ENCODE results near the gene LDLRAD4.

The LDLRAD4 gene

DNA sequence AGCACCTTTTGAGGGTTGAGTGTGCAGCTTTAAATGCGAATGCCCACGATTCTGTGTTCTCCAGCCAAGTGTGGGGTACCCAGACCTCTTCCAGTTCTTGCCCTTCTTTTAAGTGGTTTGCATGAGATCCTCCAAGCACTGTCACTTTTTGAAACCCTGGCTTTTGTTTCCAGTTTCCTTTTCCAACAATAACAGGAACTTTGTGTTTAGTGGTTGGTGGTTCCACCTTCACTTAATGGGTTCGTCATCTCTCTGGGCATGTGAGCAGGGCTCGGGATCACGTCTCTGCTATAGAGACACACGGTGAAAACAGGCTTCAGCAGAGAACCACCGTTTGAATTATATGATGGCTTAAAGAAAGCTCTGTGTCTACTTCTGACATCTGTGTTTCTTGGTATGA is 197.6 kb downstream of the LDLRAD4 start:
- DNase-seq: no peak

DNA sequence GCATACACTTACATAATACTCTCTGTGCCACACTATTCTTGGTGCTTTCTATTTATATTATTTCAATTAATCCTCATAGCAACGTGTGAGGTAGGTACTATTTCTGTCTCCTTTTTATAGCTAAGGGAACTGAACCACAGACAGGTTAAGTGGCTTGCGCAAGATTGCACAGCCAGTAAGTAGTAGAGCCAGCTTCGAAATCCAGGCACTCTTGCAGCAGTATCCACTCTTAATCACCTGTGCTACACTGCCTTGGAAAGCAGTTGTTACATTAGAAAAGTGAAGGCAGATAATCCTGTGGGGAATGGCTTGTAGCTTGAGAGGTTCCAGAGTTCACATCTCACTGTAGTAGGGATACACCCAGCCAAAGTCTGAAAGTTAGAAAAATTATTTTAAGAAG is 198.3 kb downstream of the LDLRAD4 start:
- no peak for DNase-seq

DNA sequence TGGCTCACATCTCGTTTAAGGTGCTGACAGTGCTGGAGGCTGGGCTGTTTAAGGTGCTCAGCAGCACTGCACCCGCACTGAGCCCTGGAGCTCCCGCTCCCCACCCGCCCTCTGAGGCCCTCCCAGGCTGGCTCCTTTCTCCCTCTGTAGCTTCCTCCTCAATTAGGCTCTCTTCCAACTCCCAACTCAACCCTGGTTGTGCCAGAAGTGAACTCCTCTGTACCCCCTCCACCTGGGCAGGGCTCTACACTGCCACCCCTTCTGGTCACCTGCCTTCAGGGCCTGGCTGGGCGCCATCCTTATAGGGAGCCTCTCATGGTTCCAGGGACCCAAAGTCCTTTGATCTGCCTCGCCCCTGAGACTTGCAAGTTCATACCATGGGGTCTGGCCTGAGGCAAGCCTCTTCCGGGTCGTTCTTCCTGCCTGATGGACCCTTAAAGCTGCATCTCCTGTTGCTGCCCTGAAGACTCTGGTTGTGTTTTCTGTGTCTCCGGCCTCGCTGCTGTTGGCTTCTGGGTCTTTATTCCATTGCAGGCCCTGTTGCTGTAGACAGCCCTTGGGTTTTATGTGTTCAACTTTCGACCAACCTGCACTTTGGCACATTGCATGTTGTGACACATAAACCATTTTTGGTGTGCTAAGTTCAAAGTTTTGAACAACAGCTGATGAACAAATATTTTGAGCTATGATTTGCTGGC is 199.6 kb downstream of the LDLRAD4 start:
- no peak for DNase-seq

DNA sequence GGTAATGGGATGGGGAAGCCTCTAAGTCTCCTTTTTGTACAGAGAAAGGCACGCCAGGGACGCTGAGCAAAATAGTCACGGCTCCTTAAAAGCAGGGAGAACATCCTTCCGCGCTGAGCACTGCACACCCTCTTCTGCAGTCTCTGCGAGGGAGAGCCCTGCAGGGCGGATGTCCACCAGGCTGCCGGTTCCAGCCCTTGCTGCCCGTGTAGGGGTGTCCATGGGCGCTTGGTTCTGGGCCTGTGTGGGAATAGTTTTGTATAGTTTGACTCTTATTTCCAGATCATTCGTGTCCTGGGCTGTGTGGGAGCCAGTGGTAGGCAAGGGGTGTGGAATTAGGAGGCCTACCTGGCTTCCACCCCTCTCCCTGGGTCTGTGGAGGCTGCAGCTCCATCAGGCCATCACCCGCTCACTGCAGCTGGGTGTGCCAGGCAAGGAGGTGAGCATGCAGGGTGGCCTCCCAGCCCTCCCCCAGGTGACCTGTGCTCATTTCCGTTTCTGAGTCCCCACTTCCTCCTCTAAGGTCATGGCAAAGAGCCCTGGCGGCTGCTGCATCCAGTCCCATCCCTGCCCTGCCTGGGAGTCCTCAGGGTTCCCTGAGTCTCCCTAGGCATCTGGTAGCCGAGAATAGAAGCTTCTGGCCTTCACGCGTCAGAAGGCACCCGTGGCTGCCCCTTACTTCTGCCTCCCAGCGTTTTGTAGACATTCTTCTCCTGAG is 202.6 kb downstream of the LDLRAD4 start:
- no peak for DNase-seq

DNA sequence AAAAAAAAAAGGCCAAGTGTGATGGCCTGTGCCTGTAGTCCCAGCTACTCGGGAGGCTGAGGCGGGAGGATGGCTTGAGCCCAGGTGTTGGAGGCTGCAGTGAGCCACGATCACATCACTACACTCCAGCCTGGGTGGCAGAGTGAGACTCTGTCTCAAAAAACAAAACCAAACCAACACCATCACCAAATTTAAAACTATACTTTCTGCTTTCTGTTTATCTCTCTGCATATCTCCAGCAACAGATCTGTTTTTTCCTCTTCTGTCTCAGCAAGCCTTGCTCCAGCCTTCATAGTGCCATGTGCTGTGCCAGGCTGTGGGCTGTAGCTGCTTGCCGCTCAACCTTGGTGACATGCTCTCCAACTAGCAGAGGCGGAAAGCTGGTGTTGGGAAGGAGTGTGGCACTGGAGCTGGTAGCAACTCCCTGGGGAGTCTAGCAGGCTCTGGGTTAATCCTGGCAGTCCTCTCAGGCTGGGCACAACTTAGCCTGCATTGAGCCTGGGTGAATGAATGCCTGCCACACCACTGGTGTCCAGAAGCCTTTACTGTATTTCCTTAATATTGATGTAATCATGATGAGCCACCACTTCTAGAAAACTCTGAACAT is 204.1 kb downstream of the LDLRAD4 start:
- DNase-seq: no peak

DNA sequence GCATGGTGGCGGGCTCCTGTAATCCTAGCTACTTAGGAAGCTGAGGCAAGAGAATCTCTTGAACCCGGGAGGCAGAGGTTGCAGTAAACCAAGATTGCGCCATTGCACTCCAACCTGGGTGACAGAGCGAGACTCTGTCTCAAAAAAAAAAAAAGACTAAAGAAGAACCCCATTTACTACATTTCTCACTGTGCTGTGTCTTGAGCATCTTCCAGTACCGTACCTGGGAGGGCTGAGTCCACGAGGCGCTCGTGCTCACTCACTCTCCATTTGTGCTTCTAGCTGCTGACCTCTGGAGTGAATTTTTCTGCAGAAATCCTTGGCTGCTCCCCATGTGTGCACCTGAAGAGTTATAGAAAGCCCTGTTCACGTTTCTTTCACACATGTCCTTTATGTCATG is 204.8 kb downstream of the LDLRAD4 start:
- no peak for DNase-seq

DNA sequence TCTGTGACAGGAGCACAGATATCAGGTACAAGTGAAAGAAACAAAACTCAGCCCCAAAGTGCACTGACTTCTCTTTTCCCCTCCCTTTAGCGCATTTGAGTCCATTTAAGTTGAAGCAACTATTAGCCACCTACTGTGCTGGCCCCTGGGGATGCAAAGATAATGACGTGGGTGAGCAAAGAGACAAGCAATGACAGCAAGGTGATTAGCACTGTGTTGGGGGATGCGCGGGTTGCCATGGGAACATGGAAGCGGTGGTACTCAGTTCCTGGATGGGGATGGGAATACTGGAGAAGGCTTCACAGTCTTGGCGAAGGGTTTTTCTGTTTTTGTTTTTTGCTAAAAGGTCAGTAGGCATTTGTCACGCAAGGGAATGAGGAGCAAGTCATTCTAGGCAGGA is 205.8 kb downstream of the LDLRAD4 start:
- no peak for DNase-seq

DNA sequence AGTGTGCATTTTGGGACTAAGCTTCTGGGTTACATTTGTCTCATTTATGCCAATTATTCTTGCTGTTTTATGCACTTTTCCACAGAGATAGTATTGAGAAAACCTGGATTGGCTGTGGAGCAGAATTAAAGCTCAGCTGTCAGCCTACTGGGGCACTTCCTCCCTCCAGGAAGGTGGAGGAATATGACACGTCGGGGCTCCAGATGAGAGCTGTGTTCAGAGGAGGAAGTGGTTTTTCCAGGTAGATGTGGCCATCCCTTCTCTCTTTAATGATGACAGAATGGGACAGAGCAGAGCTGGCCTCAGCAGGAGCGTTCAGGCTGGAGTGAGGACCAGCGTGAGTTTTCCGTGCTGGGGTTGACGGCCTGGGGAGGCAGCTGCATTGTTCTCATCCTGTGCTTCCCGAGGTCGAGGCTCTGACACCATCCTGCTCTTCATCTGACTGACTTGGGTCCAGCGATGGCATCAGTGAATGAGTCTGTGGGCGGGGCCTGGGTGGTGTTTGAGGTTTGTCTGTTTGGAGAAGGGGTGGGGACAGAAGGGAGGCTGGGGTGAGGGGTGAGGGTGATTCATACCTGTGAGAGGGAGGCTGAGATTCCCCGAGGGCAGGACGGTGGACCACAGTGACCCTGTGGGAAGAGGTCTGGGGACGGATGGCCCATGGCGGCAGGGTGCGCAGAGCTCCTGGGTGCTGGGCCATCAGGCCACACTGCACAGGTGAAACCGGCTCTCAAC is 207.0 kb downstream of the LDLRAD4 start:
- no peak for DNase-seq

DNA sequence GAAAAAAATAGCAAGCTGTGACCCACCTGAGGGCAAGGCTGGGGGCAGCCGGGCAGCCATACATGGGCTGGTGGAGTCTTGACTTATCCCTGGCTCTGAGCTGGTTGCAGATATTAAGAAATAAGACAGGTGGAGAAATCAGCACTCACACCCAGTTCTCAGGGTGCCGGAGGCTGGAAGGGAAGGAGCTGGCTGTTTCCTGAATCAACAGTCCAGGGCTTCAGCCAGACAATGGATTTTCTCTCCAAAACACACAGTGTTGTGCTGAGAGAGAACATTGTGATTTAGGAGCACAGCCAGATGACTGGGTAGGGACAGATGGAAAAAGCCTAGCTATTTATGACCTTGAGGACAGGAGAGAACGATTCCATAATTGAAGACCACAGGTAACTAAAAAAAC is 208.8 kb downstream of the LDLRAD4 start:
- no peak for DNase-seq

DNA sequence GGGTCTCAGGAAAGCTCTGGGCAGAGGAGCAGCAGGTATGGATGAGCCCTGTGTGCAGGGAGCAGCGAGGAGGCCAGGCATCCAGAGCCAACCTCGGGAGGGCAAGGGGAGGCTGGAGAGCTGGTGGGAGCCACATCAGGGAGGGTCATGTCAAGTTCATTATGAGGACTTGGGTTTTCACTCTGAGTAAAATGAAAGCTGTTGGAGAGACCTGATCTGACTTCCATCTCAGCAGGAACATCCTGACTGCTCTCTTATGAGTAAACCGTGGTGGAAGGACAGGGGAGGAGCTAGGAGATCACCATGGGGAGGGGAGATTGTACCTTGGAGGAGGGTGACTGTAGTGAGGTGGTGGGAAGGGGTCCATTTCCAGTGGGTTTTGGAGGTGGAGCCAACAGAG is 209.8 kb downstream of the LDLRAD4 start:
- no peak for DNase-seq

DNA sequence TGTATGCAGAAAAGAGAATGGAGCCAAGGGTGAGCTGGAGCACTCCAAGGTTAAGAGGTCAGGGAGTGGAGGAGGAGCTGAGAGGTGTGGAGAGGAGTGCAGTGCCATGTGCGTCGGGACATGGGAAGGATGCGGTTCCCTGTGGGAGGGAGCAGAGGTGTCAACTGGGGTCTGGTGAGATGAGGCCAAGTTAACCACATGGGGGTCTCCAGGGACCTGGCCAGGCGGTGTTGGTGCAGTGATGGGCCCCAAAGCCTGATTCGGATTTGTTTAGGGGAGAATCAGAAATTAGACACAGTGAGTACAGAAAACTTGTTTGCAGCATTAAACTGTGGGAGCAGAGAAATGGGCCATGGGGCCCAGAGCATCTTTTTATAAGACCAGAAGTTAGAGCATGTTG is 210.5 kb downstream of the LDLRAD4 start:
- no peak for DNase-seq

DNA sequence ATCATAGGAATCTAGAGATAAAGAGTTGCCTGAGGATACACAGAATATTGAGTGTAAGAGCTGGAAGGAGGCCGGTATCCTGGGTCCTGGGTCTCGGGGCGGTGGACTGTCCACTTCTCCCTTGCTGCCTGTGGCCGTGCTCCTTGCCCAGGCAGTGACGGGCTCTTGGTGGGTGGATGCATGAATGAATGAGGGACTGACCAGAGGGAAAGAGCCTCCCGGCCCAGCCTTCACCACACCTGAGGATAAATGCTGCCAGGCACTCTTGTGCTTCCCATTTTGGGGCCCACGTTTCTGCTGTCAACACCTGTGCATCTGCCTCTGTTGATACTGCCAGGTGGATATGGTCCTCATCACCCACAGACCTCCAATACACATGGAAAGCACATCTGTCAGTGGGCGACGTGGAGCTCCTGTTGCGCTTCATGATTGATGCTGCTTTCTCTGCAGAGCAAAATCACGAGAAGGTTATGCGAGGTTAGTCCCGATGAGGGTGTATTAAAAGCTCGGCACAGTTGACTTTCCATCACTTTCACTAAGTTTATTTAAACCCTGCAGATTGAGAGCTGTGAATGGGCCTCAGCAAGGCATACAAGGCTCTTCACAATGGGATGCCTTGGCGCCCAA is 211.4 kb downstream of the LDLRAD4 start:
- DNase-seq: no peak

DNA sequence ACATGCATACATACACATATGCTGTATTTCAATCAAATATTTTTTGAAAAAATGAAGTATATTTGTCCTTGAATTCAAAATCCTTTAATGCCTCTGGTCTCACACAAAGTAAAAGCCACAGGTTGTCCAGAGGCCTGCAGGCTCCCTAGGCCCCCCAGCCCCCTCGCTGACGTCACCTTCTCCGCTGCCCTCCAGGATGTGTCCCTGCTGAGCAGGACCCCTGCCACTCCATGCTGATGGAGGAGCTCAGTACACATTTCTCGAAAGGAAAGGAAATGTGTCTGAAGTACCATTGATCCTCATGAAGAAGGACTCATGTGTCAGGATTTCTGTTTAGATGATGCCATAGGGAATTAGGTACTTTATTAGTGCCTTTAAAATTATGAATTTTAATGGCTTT is 212.1 kb downstream of the LDLRAD4 start:
- no peak for DNase-seq

DNA sequence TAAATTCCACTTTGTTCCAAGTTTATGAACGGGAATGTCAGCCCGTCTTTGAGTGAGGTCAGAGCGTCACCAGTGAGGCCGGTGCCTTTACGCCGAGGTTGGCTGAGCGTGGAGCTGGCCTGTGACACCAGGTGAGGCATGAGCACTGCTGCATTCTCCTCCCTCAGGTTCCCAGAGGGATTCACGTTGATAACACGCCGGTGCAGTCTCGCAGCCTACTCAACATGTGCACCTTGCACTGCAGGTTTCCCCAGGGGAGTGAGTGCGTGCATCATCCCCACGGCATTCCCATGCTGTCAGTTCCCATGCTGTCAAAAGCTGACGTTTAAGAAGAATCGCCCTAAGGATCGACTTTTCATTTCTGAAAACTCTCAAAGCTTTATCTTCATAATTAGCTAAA is 213.3 kb downstream of the LDLRAD4 start:
- DNase-seq: no peak

DNA sequence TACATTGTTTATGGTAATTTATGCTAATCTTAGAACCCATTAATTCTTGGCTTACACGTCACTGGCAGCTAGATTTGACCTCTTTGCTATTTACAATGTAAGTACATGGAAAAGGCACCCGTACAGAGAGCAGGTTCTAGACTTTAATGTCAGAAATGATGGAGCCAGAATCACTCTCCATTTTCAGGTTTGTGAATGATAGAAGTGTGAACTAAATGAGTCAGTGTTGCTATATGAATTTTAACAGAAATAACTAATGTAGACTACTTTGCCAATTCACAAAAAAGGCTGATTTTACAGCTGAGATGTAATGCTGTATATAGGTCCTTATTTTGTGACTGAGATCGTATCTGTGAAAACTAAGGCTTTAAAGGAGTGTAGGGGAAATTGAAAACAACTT is 214.6 kb downstream of the LDLRAD4 start:
- DNase-seq: no peak

DNA sequence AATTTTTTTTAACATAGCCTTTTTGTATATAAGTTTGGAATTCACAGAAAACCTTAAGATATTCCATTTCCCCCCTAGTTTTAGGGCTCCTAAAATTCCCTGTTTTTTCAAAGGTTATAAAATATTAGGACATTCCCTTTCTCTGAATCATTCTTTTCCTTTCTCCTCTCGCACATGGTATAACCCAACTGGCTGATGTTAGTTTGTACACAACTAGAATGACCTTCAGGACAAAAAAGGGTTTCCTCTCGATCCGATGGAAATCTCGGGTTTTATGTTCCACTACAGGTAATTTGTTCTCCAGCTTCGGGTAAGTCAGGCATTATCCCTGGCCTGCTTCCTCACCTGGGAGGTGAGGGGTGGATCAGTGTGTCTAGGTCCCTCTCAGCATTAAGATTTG is 215.1 kb downstream of the LDLRAD4 start:
- DNase-seq: no peak

DNA sequence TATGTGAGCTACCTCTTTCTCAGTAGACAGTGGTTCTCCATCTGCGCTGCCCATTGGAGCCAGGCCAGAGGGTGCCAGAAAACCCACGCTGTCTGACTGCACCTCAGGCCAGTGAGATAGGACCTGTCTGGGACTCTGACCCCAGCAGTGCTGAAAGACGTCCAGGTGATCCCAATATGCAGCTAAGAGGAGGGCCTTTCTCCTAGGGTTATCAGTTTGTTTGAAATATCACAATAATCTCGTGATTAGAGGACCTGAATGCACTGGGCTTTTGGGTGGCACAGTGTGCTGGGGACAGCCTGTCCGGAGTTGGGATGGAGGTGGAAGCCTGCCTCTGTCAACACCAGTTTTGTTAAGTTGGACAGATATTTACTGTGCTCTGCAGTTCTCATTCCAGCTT is 216.3 kb downstream of the LDLRAD4 start:
- no peak for DNase-seq

DNA sequence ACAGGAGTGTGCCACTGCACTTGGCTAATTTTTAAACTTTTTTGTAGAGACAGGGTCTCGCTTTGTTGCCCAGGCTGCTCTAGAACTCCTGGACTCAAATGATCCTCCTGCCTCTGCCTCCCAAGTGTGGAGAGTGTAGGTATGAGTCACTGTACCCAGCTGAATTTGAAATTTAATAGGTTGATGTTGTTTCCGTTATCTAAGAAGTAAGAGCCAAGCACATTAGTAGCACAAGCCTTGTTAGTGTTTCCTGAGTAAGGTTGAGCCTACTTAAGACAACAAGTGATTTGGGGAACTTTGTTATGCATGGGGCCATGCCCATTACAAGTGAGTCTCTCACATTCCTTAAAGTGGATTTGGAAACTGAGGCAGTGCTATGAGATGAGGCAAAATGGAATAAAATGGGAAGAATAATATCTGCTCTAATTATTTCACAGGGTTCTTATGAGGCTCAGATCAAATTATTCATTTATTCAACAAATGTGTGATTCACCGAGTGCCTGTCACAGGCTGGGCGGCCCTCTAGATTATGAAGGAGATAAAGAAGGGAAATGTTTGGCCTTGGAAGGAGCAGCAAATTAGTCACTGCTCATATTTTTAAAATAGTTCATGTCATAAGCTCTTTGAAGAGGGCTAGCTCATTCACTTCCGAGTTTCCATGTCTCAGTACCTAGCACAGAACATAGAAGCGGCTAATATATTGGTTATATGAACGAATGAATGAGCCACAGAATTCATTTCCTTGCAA is 217.2 kb downstream of the LDLRAD4 start:
- peak; percentile 51 for DNase-seq

DNA sequence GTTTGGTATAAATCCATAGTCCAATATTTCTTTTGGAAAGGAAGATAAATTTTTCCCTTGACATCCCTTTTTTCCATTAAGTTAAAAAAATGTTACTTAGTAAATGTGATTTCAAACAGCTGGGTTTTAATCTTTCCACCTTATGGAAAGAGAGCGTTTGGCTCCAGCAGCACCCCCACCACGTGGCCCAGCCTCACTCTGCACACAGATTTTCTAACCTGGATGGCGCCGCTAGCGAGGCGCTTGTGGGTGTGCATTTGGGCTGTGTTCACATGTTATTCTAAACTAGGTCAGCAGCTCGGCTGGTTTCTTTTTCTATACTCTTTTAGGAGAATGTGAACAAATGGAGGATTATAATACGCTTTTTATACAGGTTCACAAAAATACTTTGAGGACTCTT is 218.0 kb downstream of the LDLRAD4 start:
- no peak for DNase-seq

DNA sequence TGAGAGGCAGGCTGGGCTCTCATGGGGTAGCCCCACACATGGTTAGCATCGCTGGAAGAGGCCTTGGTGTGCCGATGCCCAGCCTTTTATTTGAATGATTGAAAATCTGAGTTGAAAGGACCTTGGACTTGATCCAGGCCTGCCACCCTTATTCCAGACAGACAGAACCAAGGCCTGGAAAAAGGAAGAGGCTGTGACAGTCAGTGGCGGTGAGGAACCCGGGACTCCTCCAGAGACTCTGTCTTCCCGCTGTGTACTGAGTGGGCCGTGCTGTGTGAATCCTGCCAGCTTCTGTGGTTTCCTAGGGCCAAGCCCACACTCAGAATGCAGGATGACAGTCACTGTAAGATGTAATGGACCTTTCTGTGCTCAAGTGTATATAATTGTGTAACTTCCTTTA is 218.5 kb downstream of the LDLRAD4 start:
- no peak for DNase-seq

DNA sequence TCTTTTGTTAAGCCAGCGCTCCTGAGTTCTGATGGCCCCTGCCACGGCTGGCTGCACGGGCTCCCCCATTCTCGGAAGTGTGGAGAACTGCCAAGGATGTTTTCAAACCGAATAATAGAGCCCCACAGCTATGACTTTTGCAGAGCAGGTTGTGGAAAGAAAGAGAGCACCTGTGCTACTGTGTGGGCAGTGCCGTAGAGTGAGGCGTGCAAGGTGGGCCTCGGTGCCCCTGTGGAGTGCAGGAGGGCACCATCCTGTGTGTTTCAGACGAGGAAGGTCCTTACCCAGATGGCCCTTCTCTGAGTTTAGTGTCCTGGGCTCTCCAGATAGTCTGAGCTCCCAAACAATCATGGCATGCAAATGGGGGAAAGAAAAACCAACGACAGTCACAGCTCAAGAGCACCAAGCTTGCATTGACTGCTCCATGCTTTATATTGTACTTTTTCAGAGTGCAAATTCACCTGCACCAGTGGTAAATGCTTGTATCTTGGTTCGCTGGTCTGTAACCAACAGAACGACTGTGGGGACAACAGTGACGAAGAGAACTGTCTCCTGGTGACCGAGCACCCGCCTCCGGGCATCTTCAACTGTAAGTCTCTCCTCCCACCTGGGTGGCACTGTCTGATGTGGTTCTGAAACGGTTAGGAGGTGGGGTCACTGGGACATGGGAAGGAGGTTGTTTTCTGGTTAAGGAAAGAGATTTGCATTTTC is 219.4 kb downstream of the LDLRAD4 start:
- DNase-seq: no peak

DNA sequence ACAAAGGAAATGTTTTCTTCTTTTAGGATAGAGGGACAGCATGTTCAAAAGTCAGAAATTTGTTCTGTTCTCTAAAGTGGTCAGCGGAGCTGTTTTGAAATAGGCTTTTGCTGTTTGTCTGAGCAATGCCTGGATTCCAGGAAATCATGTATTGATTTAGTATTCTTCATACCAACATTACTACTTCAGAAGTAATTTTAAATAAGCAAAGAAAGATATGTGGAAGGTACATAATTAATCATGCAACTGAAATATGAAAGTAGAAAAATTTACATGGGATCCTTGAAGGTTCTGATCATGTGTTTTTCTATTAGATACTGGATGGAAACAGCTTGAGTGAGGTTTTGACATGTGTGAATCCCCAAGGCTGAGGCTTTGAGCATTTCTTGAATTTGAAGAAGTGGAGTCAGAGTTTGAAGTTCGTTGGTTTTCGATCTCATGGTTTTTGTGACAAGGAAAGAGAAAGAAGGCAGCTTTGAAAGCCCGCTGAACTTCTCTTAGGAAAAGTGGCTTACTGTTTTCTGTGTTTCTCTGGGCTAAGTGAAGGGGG is 220.0 kb downstream of the LDLRAD4 start:
- no peak for DNase-seq

Measured in hematopoietic multipotent progenitor cell treated with erythropoietin and hydrocortisone succinate and interleukin-3 and kit ligand, for 8 days (in vitro differentiated cells).